H1 (cell line): ENCODE data around the gene OPCML. TPM values are rescaled to one million over a fixed set of nuclear protein-coding genes. Genes with fewer than 3 reads are reported as not detected.

Experiments used
- BACH1 ChIP-seq: IDR thresholded peaks from 2 replicates; pipeline ENCODE4 v1.6.1; 2012; ENCODE audit warnings: low read length, improper control_type of control experiment
- BRCA1 ChIP-seq: IDR thresholded peaks from 2 replicates; pipeline ENCODE4 v1.6.1; 2012; ENCODE audit warnings: low read depth, low read length, improper control_type of control experiment
- CHD7 ChIP-seq: fragments of 300-600 bp; sonication (generic); IDR thresholded peaks from 2 replicates; pipeline ENCODE4 v1.7.1; 2012; ENCODE audit warnings: low read length, moderate library complexity, mild to moderate bottlenecking, inconsistent platforms; ENCODE audit not compliant: insufficient replicate concordance
- NANOG ChIP-seq: IDR thresholded peaks from 2 replicates; pipeline ENCODE4 v1.6.1; 2011; ENCODE audit warnings: low read length, low read depth, mild to moderate bottlenecking, inconsistent platforms; ENCODE audit not compliant: insufficient read depth, poor library complexity, severe bottlenecking
- SIN3A ChIP-seq, 2 experiments: IDR thresholded peaks in 1 of 2; conservative IDR thresholded peaks in 1 of 2; 2 replicates each; pipeline ENCODE4 v1.6.1; 2011 to 2012; ENCODE audit warnings: low read length in 2 of 2, improper control_type of control experiment in 1 of 2, low read depth in 1 of 2, mild to moderate bottlenecking in 1 of 2
- SP1 ChIP-seq: IDR thresholded peaks from 2 replicates; pipeline ENCODE4 v1.6.1; 2011; ENCODE audit warnings: low read depth, low read length
- TAF1 ChIP-seq: IDR thresholded peaks from 2 replicates; pipeline ENCODE4 v1.6.1; 2011; ENCODE audit warnings: mild to moderate bottlenecking, low read depth, low read length
- TAF7 ChIP-seq: optimal IDR thresholded peaks from 2 replicates; pipeline ENCODE3; 2011; ENCODE audit warnings: low read depth, mild to moderate bottlenecking, inconsistent platforms, low read length, moderate library complexity, borderline replicate concordance
- TEAD4 ChIP-seq: IDR thresholded peaks from 2 replicates; pipeline ENCODE4 v1.6.1; 2012; ENCODE audit warnings: low read depth, low read length, inconsistent platforms, mixed read lengths
- YY1 ChIP-seq: IDR thresholded peaks from 2 replicates; pipeline ENCODE4 v1.6.1; 2011; ENCODE audit warnings: low read depth, mild to moderate bottlenecking, low read length
- polyA plus RNA-seq, 7 experiments: library from polyadenylated mRNA; depleted of rRNA in 3 of 7; stranded (reverse) in 5 of 7; unstranded in 2 of 7; fragments of >200 nt in 5 of 7; fragments of 200-250 nt in 2 of 7; gene quantifications; 1 replicate in 5 of 7; 2 replicates in 1 of 7; 4 replicates in 1 of 7; pipeline versions ENCODE4 v1.2.1 to v1.2.3, GENCODE V29; 2011 to 2013; ENCODE audit warnings: missing spikeins in 2 of 7, mixed read lengths in 2 of 7
- total RNA-seq: library from RNA; stranded (reverse); fragmentation: NEBNext Ultra II Directional; extraction: Animal tissue kit (Norgen Biotek cat#: 25700); gene quantifications from 2 replicates; pipeline ENCODE4 v1.2.1, GENCODE V29; 2021

The OPCML gene
- total and polyA plus RNA-seq, 2 of the 8 experiments (the other 6 are each of a cell fraction or from before 2014, with no cell fraction given) = 2.3 to 3.1 TPM

GRCh38 chr11:133228471-133229329, 303.6 kb downstream of the OPCML start (continued):
- TF ChIP-seq TEAD4 (0 out of 2 replicates have a peak, but pooled peaks have one; percentile 4), YY1 (0 out of 2 replicates have a peak, but pooled peaks have one; percentile 8), BACH1 (no peak), NANOG (peak; percentile 96), TAF1 (no peak), SIN3A (conservative IDR thresholded peaks at IDR 0.05 in 1 of 2, IDR thresholded peaks at IDR 0.05 in 1 of 2; ENCODE audit: low read depth in 1 of 2, low read length in 2 of 2) (peak; percentile 66 to 83; a peak in 2 of 4 replicates), SP1 (no peak), CHD7 (peak; percentile 37), BRCA1 (no peak), TAF7 (peak; percentile 27)
